ENCODE data around the gene PSMB10. TPM values are rescaled to one million over a fixed set of nuclear protein-coding genes. Genes with fewer than 3 reads are reported as not detected.
A peak's percentile ranks its signal among the peaks of the same experiment; 100 is the strongest.

The PSMB10 gene
- polyA plus RNA-seq, 1 experiment = 18.1 TPM

DNA sequence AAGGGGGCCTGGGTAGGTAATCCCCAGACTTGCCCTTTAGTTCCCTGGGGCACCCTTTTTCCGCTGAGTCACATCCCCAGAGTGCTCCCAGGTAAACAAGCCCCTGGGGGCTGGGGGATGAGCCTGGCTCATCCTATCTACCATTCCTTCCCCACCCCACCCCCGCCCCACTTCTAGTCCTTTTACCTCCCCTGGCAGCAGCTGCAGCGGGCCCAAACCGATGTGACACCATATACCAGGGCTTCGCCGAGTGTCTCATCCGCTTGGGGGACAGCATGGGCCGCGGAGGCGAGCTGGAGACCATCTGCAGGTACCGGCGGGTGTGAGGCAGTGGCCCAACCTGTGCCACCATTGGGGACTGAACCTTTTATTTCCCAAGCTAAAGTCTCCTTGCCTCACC, 51.1 kb downstream of the PSMB10 start:
- TF ChIP-seq, protein P1, sequence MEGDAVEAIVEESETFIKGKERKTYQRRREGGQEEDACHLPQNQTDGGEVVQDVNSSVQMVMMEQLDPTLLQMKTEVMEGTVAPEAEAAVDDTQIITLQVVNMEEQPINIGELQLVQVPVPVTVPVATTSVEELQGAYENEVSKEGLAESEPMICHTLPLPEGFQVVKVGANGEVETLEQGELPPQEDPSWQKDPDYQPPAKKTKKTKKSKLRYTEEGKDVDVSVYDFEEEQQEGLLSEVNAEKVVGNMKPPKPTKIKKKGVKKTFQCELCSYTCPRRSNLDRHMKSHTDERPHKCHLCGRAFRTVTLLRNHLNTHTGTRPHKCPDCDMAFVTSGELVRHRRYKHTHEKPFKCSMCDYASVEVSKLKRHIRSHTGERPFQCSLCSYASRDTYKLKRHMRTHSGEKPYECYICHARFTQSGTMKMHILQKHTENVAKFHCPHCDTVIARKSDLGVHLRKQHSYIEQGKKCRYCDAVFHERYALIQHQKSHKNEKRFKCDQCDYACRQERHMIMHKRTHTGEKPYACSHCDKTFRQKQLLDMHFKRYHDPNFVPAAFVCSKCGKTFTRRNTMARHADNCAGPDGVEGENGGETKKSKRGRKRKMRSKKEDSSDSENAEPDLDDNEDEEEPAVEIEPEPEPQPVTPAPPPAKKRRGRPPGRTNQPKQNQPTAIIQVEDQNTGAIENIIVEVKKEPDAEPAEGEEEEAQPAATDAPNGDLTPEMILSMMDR (IDR thresholded peaks at IDR 0.05; ENCODE audit: low read depth, low read length) = no peak
- ChIA-PET CTCF (interaction anchor here (0.6 to 0.7 kb wide), 2 partner anchors 69 to 159 kb away, joined by 4 read pairs; no protein-coding TSS in a partner anchor), POLR2A (no interaction called here)
- Histone ChIP-seq H3K27ac (ENCODE audit: low read depth, low read length) (no peak overlapping the region), H3K4me3 (ENCODE audit: low read depth, low read length) (no peak overlapping the region), H3K9me3 (ENCODE audit: control insufficient read depth, insufficient read depth, low read length) (no peaks in the 10 kb centered on the region), H3K27me3 (ENCODE audit: control insufficient read depth, insufficient read depth, low read length) (no peaks in the 10 kb centered on the region)
- DNase-seq (ENCODE audit: low read depth, low spot score) = no peak

DNA sequence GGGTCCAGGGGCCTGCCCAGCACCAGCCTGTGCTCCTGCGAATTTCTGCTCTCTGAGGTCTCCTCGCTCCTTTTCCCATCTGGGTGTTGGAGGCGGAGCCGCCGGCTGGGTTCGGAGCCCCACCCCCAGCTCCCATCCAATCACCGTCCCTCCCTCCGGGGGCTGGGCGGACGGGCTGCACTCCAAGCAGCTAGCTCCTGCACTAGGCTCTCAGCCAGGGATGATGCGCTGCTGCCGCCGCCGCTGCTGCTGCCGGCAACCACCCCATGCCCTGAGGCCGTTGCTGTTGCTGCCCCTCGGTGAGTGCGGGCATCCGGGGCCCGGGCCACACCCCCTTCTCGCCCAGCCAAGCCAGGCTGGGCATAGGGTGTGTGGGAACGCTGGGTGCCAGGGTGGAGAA, 52.0 kb downstream of the PSMB10 start, which contains the start of gene NRN1L:
Gene NRN1L (plus strand): TSS at position 202 of the 400 bp plus-strand sequence. CDS start 19 bp downstream, at position 221.
- TF ChIP-seq, protein P1 (IDR thresholded peaks at IDR 0.05; ENCODE audit: low read depth, low read length) = no peak
- H3K27ac ChIP-seq (ENCODE audit: low read depth, low read length) = peak within 1 kb of the TSS; percentile 11
- POLR2A ChIA-PET = interaction anchor here (0.7 to 2.1 kb wide), 4 partner anchors 9 to 50 kb away, joined by 3 to 10 read pairs (median 4); partner anchors contain the start of gene PSKH1

More for the DNA sequence above, 52.0 kb downstream of the PSMB10 start, which contains the start of gene NRN1L:
- no peak within 1 kb of the TSS for H3K4me3 ChIP-seq (ENCODE audit: low read depth, low read length)
- DNase-seq (ENCODE audit: low read depth, low spot score) = peak; percentile 79
- CTCF ChIA-PET = interaction anchor here (0.7 to 3.2 kb wide), 22 partner anchors 8 to 363 kb away, joined by 3 to 25 read pairs (median 6); partner anchors contain the start of genes ACD, CTRL, EDC4 and PSKH1
- H3K9me3 ChIP-seq (ENCODE audit: control insufficient read depth, insufficient read depth, low read length) = no peaks in the 10 kb centered on the region
- H3K27me3 ChIP-seq (ENCODE audit: control insufficient read depth, insufficient read depth, low read length) = no peaks in the 10 kb centered on the region

Small RNA genes within 50 kb of the gene (small RNA-seq; reads per million reads assigned to genes)
- gene NRN1L (ENCODE audit: insufficient read length, low read depth) = not detected

Other genes with a start within 250 kb of the PSMB10 start
- gene GFOD2, start 217.5 kb downstream of the PSMB10 start, polyA plus RNA-seq (2011; rRNA removed) = 11.1 and 11.8 TPM in 2 replicates
- 11.3 and 11.7 TPM in 2 replicates for gene RANBP10, start 130.3 kb downstream of the PSMB10 start, polyA plus RNA-seq (2011; rRNA removed)
- 0.92 and 1.1 TPM in 2 replicates for gene TSNAXIP1, start 130.0 kb downstream of the PSMB10 start, polyA plus RNA-seq (2011; rRNA removed)
- gene THAP11, start 94.5 kb downstream of the PSMB10 start, polyA plus RNA-seq (2011; rRNA removed) = 22.3 and 22.8 TPM in 2 replicates
- 151 and 190 TPM in 2 replicates for gene NUTF2, start 89.9 kb downstream of the PSMB10 start, polyA plus RNA-seq (2011; rRNA removed)
- gene CENPT, start 89.2 kb downstream of the PSMB10 start, polyA plus RNA-seq (2011; rRNA removed) = 17.9 and 21.7 TPM in 2 replicates
- 18.7 and 31.6 TPM in 2 replicates for gene EDC4, start 63.8 kb downstream of the PSMB10 start, polyA plus RNA-seq (2011; rRNA removed)
- 0.21 TPM in 1 of 2 replicates, not detected in the other for gene NRN1L, start 52.0 kb downstream of the PSMB10 start, polyA plus RNA-seq (2011; rRNA removed)
- 18.2 and 26.6 TPM in 2 replicates for gene PSKH1, start 43.6 kb downstream of the PSMB10 start, polyA plus RNA-seq (2011; rRNA removed)
- 0.14 and 0.29 TPM in 2 replicates for gene CTRL, start 5.0 kb downstream of the PSMB10 start, polyA plus RNA-seq (2011; rRNA removed)
- 5.2 and 7.9 TPM in 2 replicates for gene LCAT, start 7.3 kb upstream of the PSMB10 start, polyA plus RNA-seq (2011; rRNA removed)
- 48.1 and 63.0 TPM in 2 replicates for gene SLC12A4, start 31.8 kb upstream of the PSMB10 start, polyA plus RNA-seq (2011; rRNA removed)
- not detected in 2 replicates for gene DPEP3, start 43.6 kb upstream of the PSMB10 start, polyA plus RNA-seq (2011; rRNA removed)
- not detected in 2 replicates for gene DPEP2, start 62.6 kb upstream of the PSMB10 start, polyA plus RNA-seq (2011; rRNA removed)
- gene DPEP2NB, start 79.1 kb upstream of the PSMB10 start, polyA plus RNA-seq (2011; rRNA removed) = not detected in 2 replicates
- gene DDX28, start 86.4 kb upstream of the PSMB10 start, polyA plus RNA-seq (2011; rRNA removed) = 7.6 and 8.1 TPM in 2 replicates
- 13.7 and 14.1 TPM in 2 replicates for gene DUS2, start 86.4 kb upstream of the PSMB10 start, polyA plus RNA-seq (2011; rRNA removed)
- gene NFATC3, start 148.5 kb upstream of the PSMB10 start, polyA plus RNA-seq (2011; rRNA removed) = 13.8 and 16.7 TPM in 2 replicates